GM18868 (cell line): Measurements from ENCODE around the gene LYZL6.
"Not testable (repeated sequence)": the region's sequence is repeated elsewhere in the genome, so short reads cannot be mapped to it uniquely, and the experiment has no call there.

Experiments used
- ATAC-seq: cut with Tn5 transposase; IDR thresholded peaks from one replicate; pipeline ENCODE4 v1.9.1; 2021; ENCODE audit warnings: mild to moderate bottlenecking, moderate library complexity; ENCODE audit not compliant: unreplicated experiment

Gene LYZL6

DNA sequence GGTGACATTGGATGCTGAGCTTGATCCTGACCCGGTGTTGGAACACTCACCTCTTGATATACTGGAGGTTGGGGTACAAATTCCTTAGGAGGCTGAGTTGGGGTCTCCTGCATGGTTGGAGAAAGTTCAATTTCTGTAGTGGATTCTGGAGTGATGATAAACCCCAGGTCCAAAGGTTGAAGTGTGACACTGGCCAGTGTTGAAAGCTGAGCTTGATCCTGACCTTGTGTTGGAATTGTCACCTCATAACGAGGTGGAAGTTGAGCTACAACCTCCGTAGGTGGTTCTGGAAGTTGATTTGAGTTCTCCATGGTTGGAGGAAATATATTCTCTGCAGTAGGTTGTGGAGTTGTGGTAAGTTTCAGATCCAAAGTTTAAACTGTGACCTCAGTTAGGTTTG lies 34.1 kb downstream of the LYZL6 start:
- ATAC-seq: no peak

DNA sequence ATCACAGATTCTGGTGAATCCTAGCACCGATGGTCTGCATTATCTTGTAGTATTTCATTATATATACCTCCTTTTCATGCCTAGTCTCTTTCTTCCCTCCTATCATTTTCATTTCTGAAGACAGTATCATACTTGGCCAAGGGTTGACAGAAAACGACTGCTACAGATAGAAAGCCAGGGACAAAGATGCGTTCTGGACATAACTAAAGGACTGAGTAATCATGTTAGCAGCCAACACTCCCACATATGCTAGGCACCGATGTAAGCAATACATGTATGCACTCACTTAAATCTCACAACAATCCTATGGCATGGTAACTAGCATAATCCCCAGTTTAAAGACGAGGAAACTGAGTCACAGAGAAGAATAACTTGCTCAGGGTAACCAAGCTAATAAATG lies 35.8 kb downstream of the LYZL6 start:
- no peak for ATAC-seq

DNA sequence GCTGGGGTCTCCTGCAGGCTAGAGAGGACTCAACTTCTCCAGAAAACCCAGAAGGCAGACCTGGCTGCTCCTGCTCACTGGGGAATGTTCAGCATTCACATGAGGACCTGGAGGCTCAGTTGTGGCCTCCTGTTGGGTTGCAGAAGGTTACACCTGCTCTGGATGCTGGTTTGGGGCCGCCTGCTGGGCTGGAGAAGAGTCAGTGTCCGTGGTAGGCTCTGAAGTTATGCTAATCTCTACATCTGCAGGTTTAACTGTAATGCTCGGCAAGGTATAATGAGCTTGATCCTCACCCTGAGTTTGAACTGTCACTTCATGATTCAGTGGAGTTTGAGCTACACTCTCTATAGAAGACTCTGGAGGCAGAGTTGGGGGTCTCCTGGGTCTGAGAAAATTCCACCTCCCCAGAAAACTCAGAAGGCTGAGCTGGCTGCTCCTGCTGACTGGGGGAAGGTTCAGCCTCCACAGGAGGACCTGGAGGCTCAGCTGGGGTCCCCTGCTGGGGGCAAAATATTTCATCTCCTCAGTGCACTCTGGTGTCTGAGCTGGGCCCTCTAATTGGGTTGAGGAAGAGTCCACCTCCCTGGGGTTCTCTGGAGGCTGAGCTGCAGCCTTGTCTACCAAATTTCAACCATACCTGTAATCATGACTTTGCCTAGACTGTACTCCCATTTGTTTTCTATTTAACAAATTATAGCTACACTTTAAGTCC lies 36.4 kb downstream of the LYZL6 start:
- no peak for ATAC-seq

GRCh38 chr17:35906191-35906925 lies 37.2 kb downstream of the LYZL6 start:
- ATAC-seq: no peak

- no peak for ATAC-seq
Measured at GRCh38 chr17:35903451-35903850, 40.1 kb downstream of the LYZL6 start.

DNA sequence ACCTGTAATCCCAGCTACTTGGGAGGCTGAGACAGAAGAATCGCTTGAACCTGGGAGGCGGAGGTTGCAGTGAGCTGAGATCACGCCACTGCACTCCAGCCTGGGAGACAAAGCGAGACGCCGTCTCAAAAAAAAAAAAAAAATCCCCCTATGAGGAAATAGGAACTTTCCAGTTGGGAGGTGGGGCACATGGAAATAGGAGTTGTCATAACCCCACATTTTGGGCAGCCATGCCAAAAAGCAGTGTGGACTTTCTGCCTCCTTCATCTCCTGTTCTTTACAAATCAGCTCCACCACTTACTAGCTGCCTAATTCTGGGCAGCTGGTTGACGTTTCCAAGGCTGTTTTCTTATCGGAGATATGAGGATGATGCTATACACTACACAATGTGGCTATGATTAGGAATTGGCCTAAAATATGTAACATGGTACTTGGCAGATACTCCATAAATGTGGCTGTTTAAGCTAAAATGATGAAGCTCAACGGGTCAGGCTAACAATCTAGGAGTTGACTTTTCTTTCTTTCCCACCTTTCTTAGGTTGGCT lies 41.8 kb downstream of the LYZL6 start:
- ATAC-seq: no peak

GRCh38 chr17:35900708-35901480 lies 42.6 kb downstream of the LYZL6 start:
- ATAC-seq: no peak

- ATAC-seq: no peak
Measured at GRCh38 chr17:35900280-35900679, 43.2 kb downstream of the LYZL6 start.

GRCh38 chr17:35898283-35899070 lies 45.0 kb downstream of the LYZL6 start:
- no peak for ATAC-seq

DNA sequence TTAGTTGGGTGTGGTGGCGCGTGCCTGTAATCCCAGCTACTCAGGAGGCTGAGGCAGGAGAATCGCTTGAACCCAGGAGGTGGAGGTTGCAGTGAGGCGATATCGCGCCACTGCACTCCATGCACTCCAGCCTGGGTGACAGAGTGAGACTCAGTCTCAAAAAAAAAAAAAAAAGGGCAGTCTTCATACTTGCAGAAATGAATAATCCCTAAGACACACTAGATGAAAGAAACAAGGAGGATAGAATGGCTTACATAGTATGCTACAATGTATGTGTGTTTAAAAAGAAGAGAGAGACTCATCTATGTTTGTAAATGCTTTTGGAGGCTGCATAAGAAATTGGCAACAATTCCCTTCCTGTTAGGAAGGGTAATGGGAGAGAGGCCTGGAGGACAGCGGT lies 45.7 kb downstream of the LYZL6 start:
- not testable (repeated sequence) for ATAC-seq

- no peak for ATAC-seq
Measured at GRCh38 chr17:35895636-35896587, 47.6 kb downstream of the LYZL6 start.

DNA sequence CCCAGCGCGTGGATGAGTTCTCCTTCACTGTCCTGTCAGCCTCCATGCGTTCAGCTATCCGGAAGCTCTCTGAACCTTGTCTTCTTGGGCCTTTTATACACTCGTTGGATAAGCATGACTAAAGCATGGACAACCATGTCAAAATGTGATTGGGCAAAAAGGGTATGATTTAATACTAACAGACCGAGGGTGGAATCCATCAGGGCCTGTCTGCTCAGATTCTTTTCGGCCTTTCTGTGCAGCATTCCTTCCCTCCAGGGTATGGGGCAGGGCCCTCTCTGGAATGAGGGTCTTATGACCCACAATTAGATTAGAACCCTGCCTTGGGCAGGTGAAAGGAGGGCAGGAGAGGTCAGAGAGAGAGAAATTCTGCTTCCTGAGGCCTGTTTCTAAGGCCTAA lies 49.3 kb downstream of the LYZL6 start:
- no peak for ATAC-seq

- ATAC-seq: no peak
Measured at GRCh38 chr17:35893751-35894150, 49.8 kb downstream of the LYZL6 start.

DNA sequence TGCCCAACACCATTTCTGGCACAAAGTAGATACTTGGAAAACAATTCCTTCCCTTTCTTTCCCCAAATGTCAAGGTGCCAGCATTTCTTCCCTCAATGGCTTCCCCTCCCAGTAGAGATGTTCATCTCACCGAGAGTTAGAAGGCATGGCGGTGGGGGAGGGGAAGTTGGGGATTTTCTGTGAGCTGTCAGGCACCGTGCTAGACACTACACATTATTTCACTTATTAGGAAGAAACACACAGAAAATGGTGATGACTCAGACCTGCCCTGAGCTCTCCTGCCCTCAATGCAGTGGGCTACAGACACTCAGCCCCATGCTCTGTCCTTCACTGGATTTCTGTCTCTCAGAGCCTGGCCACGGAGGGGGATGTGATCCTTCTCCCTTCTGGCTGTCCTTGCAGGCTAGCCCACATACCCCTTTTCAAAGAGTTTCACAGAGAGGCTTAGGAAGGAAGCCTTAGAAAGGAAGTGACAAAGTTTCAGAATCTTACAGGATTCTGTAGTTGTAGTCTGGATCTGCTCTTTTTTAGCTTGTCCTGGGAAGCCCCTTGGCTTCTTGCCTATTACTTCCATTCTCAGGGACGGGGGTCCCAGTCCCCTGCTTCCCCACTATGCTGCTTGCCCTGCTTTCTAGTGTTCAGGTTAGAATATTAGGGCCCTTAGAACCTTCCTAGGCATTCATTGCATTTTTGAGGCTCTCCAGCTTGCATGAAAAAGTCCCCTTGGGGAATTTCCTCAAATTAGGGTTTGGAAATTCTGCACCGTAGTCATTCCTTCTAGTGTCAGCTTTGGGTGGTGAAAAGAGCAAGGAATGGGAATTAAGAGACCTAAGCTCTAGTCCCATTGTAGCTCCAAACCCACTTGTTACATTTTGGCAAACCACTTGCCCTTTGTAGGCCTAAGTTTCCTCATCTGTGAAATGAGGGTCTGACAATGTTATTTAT lies 51.1 kb downstream of the LYZL6 start:
- no peak for ATAC-seq

GRCh38 chr17:35891269-35891668 lies 52.2 kb downstream of the LYZL6 start:
- no peak for ATAC-seq

DNA sequence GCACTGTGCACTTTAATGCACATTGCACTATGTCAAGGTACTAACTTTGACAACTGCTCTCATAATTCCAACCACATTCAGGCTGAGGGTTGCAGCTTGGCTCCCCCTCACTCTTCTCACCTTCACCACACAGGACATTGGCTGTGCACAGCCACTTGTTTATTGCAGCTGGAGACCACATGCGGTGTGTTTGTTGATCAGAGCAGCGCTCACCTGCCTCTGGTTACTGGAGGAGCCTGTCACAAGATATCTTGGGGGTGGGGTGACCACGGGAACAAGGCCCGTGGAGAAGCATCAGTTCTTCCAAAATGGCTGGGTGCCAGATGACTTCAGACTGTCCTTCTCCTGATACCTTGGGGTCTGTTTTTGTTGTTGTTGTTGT lies 52.7 kb downstream of the LYZL6 start:
- no peak for ATAC-seq

GRCh38 chr17:35889818-35890773 lies 53.4 kb downstream of the LYZL6 start:
- no peak for ATAC-seq
